CD4-positive, alpha-beta T cell (primary cell): ENCODE data around the gene CAMTA1. TPM values are rescaled to one million over a fixed set of nuclear protein-coding genes. Genes with fewer than 3 reads are reported as not detected.

ENCODE experiments used
- ATAC-seq: fragments of 200-7000 bp; cut with Tn5 transposase; one replicate; pipeline ENCODE4 v1.10.0; 2022; ENCODE audit warnings: mild to moderate bottlenecking; ENCODE audit not compliant: poor library complexity
- CTCF ChIA-PET: fragments of 350-600 bp; sonication (Branson Sonifier 250); formaldehyde crosslinking; loops from one replicate; lab custom pipeline; 2021; ENCODE audit warnings: antibody characterized with exemption, inconsistent platforms; lab: Charles Lee
- POLR2A ChIA-PET: fragments of 350-600 bp; sonication (Branson Sonifier 250); formaldehyde crosslinking; loops from one replicate; lab custom pipeline; 2021; ENCODE audit warnings: antibody characterized with exemption, inconsistent platforms; lab: Charles Lee
- DNase-seq, 14 experiments: peaks; one replicate each; pipeline ENCODE4 v3.0.0-alpha.2; 2013 to 2020; ENCODE audit warnings: mixed read lengths in 2 of 14
- H3K27ac ChIP-seq, 2 donors: one replicate each; pipeline versions ENCODE4 v1.5.1 to v1.7.0; 2013; ENCODE audit warnings: low read length in 2 of 2, low read depth in 1 of 2, mild to moderate bottlenecking in 1 of 2
- H3K27me3 ChIP-seq, 2 experiments: 1 replicate in 1 of 2; 2 replicates in 1 of 2; pipeline versions ENCODE4 v1.6.1 to v1.7.0; 2013; ENCODE audit warnings: low read length in 2 of 2, control low read depth in 1 of 2, mild to moderate bottlenecking in 1 of 2, moderate library complexity in 1 of 2; ENCODE audit not compliant: insufficient read depth in 2 of 2, control insufficient read depth in 1 of 2
- H3K36me3 ChIP-seq: one replicate; pipeline ENCODE4 v1.6.1; 2013; ENCODE audit warnings: low read length, control low read depth; ENCODE audit not compliant: insufficient read depth
- H3K4me1 ChIP-seq: one replicate; pipeline ENCODE4 v1.6.1; 2013; ENCODE audit warnings: low read length, control low read depth; ENCODE audit not compliant: insufficient read depth
- H3K4me3 ChIP-seq: one replicate; pipeline ENCODE4 v1.5.1; 2013; ENCODE audit warnings: mild to moderate bottlenecking, low read length, moderate library complexity
- H3K9me3 ChIP-seq, 2 experiments: 1 replicate in 1 of 2; 2 replicates in 1 of 2; pipeline versions ENCODE4 v1.6.1 to v1.7.0; 2013; ENCODE audit warnings: low read length in 2 of 2, mild to moderate bottlenecking in 2 of 2, control low read depth in 1 of 2, moderate library complexity in 1 of 2; ENCODE audit not compliant: control insufficient read depth in 1 of 2, insufficient read depth in 1 of 2
- H3K27ac Mint-ChIP-seq: one replicate; pipeline ENCODE4 v1.8.0; 2020; ENCODE audit warnings: mixed read lengths
- H3K27me3 Mint-ChIP-seq: one replicate; pipeline ENCODE4 v1.8.0; 2021; ENCODE audit warnings: mixed read lengths
- H3K36me3 Mint-ChIP-seq: one replicate; pipeline ENCODE4 v1.8.0; 2021; ENCODE audit warnings: low read depth, mixed read lengths
- H3K4me1 Mint-ChIP-seq: one replicate; pipeline ENCODE4 v1.8.0; 2021; ENCODE audit warnings: low read depth, mixed read lengths
- H3K4me3 Mint-ChIP-seq: one replicate; pipeline ENCODE4 v1.8.0; 2020; ENCODE audit warnings: mild to moderate bottlenecking, mixed read lengths
- H3K9me3 Mint-ChIP-seq: one replicate; pipeline ENCODE4 v1.8.0; 2020; ENCODE audit warnings: mixed read lengths
- CTCF ChIP-seq: fragments of 200-600 bp; IDR thresholded peaks from one replicate; pipeline ENCODE4 v1.8.0; 2022; ENCODE audit warnings: antibody characterized with exemption, mild to moderate bottlenecking
- intact Hi-C, 2 experiments: fragments of 100-400 bp; cut with DNase I in 1 of 2; cut with micrococcal nuclease in 1 of 2; formaldehyde crosslinking; loops; one replicate each; pipeline versions ENCODE4 v1.15.1 to v1.9.0; 2023 to 2025; cut with DNase I, micrococcal nuclease
- total RNA-seq, 174 experiments: library from RNA in 2 of 174; stranded (reverse) in 2 of 174; gene quantifications; one replicate each; pipeline ENCODE4 v1.2.3 and lab custom pipeline; 2021 to 2026

CAMTA1 gene
- total RNA-seq, 2 experiments from 2014 or later: 38.6 to 39.3 TPM

GRCh38 chr1:7698641-7699040 lies 913.4 kb downstream of the CAMTA1 start:
- no peak for ATAC-seq
- peaks cover 5 to 13% of the 10 kb centered on the region in 2 experiments for H3K27me3 ChIP-seq
- ChIA-PET CTCF (no interaction called here), POLR2A (interaction anchor here (1.1 to 1.6 kb wide), 2 partner anchors 18 kb away, joined by 3 to 5 read pairs; no protein-coding TSS in a partner anchor)
- no peaks in the 10 kb centered on the region for H3K9me3 Mint-ChIP-seq
- no peaks in the 10 kb centered on the region for H3K36me3 ChIP-seq
- H3K36me3 Mint-ChIP-seq: no peaks in the 10 kb centered on the region
- no peak overlapping the region for H3K4me3 Mint-ChIP-seq
- H3K27ac Mint-ChIP-seq: no peak overlapping the region
- intact Hi-C loops: no loop called here
- peaks cover 22% of the 10 kb centered on the region for H3K27me3 Mint-ChIP-seq
- peaks cover 9% of the 10 kb centered on the region for H3K4me1 ChIP-seq
- no peak for DNase-seq
- H3K27ac ChIP-seq: no peak overlapping the region
- no peaks in the 10 kb centered on the region for H3K9me3 ChIP-seq
- no peak for TF ChIP-seq CTCF
- peaks cover 26% of the 10 kb centered on the region for H3K4me1 Mint-ChIP-seq
- no peak overlapping the region for H3K4me3 ChIP-seq

- H3K4me1 Mint-ChIP-seq: peaks cover 35% of the 10 kb centered on the region
- no peak for TF ChIP-seq CTCF
- Histone ChIP-seq H3K36me3 (no peaks in the 10 kb centered on the region), H3K9me3 (no peaks in the 10 kb centered on the region), H3K4me3 (no peak overlapping the region), H3K27ac (no peak overlapping the region), H3K27me3 (peaks cover 15 to 32% of the 10 kb centered on the region in 2 experiments), H3K4me1 (peaks cover 24% of the 10 kb centered on the region)
- CTCF ChIA-PET: interaction anchor here (0.9 kb wide), 1 partner anchor 33 kb away, joined by 3 read pairs; no protein-coding TSS in a partner anchor
- POLR2A ChIA-PET: no interaction called here
- ATAC-seq: no peak
- intact Hi-C loops: no loop called here
- peak overlapping the region; percentile 8 for H3K27ac Mint-ChIP-seq
- H3K9me3 Mint-ChIP-seq: no peaks in the 10 kb centered on the region
- peak overlapping the region; percentile 67 for H3K4me3 Mint-ChIP-seq
- peaks cover 43% of the 10 kb centered on the region for H3K27me3 Mint-ChIP-seq
- H3K36me3 Mint-ChIP-seq: no peaks in the 10 kb centered on the region
- peak in 1 of 14 experiments; percentile 15 for DNase-seq
These were observed 917.1 kb downstream of the CAMTA1 start for GRCh38 chr1:7702365-7702764.

- no peak for TF ChIP-seq CTCF
- intact Hi-C loops: loop anchor here in 1 of 2 experiments (2.0 kb wide), 1 partner anchor 79 kb away; no protein-coding TSS in a partner anchor
- Histone ChIP-seq H3K27ac (no peak overlapping the region), H3K36me3 (no peaks in the 10 kb centered on the region), H3K4me3 (peak overlapping the region; percentile 36), H3K4me1 (peaks cover 21% of the 10 kb centered on the region), H3K9me3 (no peaks in the 10 kb centered on the region), H3K27me3 (peaks cover 18 to 44% of the 10 kb centered on the region in 2 experiments)
- Mint-ChIP-seq H3K4me1 (peaks cover 35% of the 10 kb centered on the region), H3K9me3 (no peaks in the 10 kb centered on the region), H3K4me3 (peak overlapping the region; percentile 67), H3K36me3 (no peaks in the 10 kb centered on the region), H3K27ac (peak overlapping the region; percentile 8), H3K27me3 (peaks cover 55% of the 10 kb centered on the region)
- ChIA-PET POLR2A (interaction anchor here (0.6 to 1.0 kb wide), 3 partner anchors 34 to 1175 kb away, joined by 3 to 4 read pairs (median 3); partner anchors contain the start of gene ENO1), CTCF (interaction anchor here (0.9 to 1.6 kb wide), 2 partner anchors 34 kb away, joined by 3 read pairs; no protein-coding TSS in a partner anchor)
- DNase-seq (peak in 9 of 14 experiments; percentile 6 to 71 (median 24)), ATAC-seq (peak; percentile 18)
These were observed 918.3 kb downstream of the CAMTA1 start for GRCh38 chr1:7703321-7704213.
